Stomach (tissue), 9 donors: ENCODE data around the gene XPC. TPM values are rescaled to one million over a fixed set of nuclear protein-coding genes. Genes with fewer than 3 reads are reported as not detected.

Source experiments
- DNase-seq, 2 donors: peaks; one replicate each; pipeline versions ENCODE4 v3.0.0 to v3.0.0-alpha.2; 2013 to 2019
- H3K27ac ChIP-seq, 5 donors: fragments of 200-600 bp in 4 of 5; sonication (generic) in 4 of 5; one replicate each; pipeline ENCODE4 v1.5.1; 2013 to 2019; ENCODE audit warnings: mild to moderate bottlenecking in 1 of 5, moderate library complexity in 1 of 5
- H3K27me3 ChIP-seq, 3 donors: fragments of 200-600 bp; sonication (generic); one replicate each; pipeline ENCODE4 v1.5.1; 2017 to 2019; ENCODE audit warnings: mixed run types in 1 of 3
- H3K36me3 ChIP-seq, 4 donors: fragments of 200-600 bp; sonication (generic); 1 replicate in 3 of 4; 2 replicates in 1 of 4; pipeline ENCODE4 v1.5.1; 2016 to 2019
- H3K4me1 ChIP-seq, 4 donors: fragments of 200-600 bp; sonication (generic); one replicate each; pipeline ENCODE4 v1.5.1; 2016 to 2019
- H3K4me3 ChIP-seq, 4 donors: fragments of 200-600 bp; sonication (generic) in 3 of 4; one replicate each; pipeline ENCODE4 v1.5.1; 2016 to 2019; ENCODE audit warnings: mild to moderate bottlenecking in 1 of 4
- H3K9me3 ChIP-seq, 4 donors: fragments of 200-600 bp; sonication (generic); one replicate each; pipeline ENCODE4 v1.5.1; 2016 to 2019
- CTCF ChIP-seq, 7 experiments: fragments of 450-650 bp in 4 of 7; fragments of 200-600 bp in 3 of 7; sonication (generic) in 3 of 7; IDR thresholded peaks; one replicate each; pipeline ENCODE4 v1.5.1; 2016 to 2019; ENCODE audit warnings: antibody characterized with exemption in 7 of 7, control low read depth in 2 of 7, mild to moderate bottlenecking in 1 of 7
- EP300 ChIP-seq: sonication (generic); formaldehyde crosslinking; IDR thresholded peaks from one replicate; pipeline ENCODE4 v1.6.1; 2017; ENCODE audit warnings: antibody characterized with exemption
- POLR2A ChIP-seq, 4 donors: fragments of 450-650 bp; IDR thresholded peaks; one replicate each; pipeline ENCODE4 v1.6.1; 2016; ENCODE audit warnings: antibody characterized with exemption in 4 of 4, control low read depth in 2 of 4, mild to moderate bottlenecking in 1 of 4, moderate library complexity in 1 of 4
- POLR2AphosphoS5 ChIP-seq, 3 donors: sonication (generic); formaldehyde crosslinking; IDR thresholded peaks; one replicate each; pipeline ENCODE4 v1.6.1; 2016; ENCODE audit warnings: antibody characterized with exemption in 3 of 3
- WGBS, 5 donors: extraction: QIAGEN DNeasy Blood & Tissue Kit in 3 of 5; methylation state at CpG; one replicate each; pipeline versions ENCODE4 v1.1.5 to v1.1.7; 2013 to 2018; 5-methylcytosine and 5-hydroxymethylcytosine counted together
- intact Hi-C: fragments of 100-400 bp; cut with DNase I; formaldehyde crosslinking; loops from one replicate; pipeline ENCODE4 v1.15.1; 2023; ENCODE audit warnings: low total_unique reads
- polyA plus RNA-seq, 3 donors: library from polyadenylated mRNA; stranded (reverse); fragments of 200-250 nt; gene quantifications; one replicate each; pipeline ENCODE4 v1.2.3, GENCODE V29; 2013
- total RNA-seq, 5 donors: library from RNA; depleted of rRNA; stranded (reverse); fragments of >200 nt; gene quantifications; one replicate each; pipeline versions ENCODE4 v1.1.0 to v1.2.3, GENCODE V29; 2014 to 2016
- donor health status: healthy with polysubstance abuse.
- donor health status: Bipolar disorder and iron deficiency.
- donor health status: healthy.

Gene XPC
- total and polyA plus RNA-seq, 8 donors = 8.8 to 51.0 (median 36.2) TPM

DNA sequence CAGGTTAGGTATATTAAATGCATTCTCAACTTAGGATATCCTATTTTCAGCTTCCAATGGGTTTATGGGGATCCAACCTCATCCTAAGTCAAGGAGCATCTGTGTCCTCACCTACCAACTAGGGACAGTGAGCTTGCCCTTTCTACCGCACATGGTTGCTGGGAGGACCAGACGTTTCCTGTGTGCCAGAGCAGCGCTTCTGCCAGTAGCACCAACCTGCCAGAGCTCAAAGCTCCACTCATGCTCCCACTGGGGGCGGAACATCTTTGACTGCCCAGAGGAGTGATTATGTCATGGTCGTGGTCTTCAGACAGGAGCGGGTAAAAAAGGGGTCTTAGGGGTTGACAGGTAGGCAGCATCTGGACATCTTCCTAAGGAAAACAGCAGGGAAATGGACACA is 24.7 kb downstream of the XPC start:
- no peak overlapping the region for H3K27ac ChIP-seq
- H3K4me3 ChIP-seq = no peak overlapping the region
- no peak for DNase-seq
- no peaks in the 10 kb centered on the region for H3K27me3 ChIP-seq
- H3K36me3 ChIP-seq = peaks cover 32 to 95% (median 93%) of the 10 kb centered on the region in 4 donors
- intact Hi-C loops = no loop called here
- no peak for TF ChIP-seq CTCF (IDR thresholded peaks at IDR 0.05)
- TF ChIP-seq POLR2A (IDR thresholded peaks at IDR 0.05) = no peak
- TF ChIP-seq EP300 = no peak
- no peak for TF ChIP-seq POLR2AphosphoS5 (IDR thresholded peaks at IDR 0.05)
- 92 to 95% (median 92%) methylated on average over 6 of the region's 6 CpGs for WGBS, 5 donors
- H3K9me3 ChIP-seq = no peaks in the 10 kb centered on the region
- no peaks in the 10 kb centered on the region for H3K4me1 ChIP-seq

- H3K27ac ChIP-seq = no peak overlapping the region
- intact Hi-C loops = no loop called here
- no peaks in the 10 kb centered on the region for H3K4me1 ChIP-seq
- no peak for DNase-seq
- 71 to 92% (median 90%) methylated on average over 4 of the region's 4 CpGs for WGBS, 5 donors
- H3K9me3 ChIP-seq = no peaks in the 10 kb centered on the region
- H3K4me3 ChIP-seq = no peak overlapping the region
- peaks cover 25 to 95% (median 93%) of the 10 kb centered on the region in 4 donors for H3K36me3 ChIP-seq
- no peaks in the 10 kb centered on the region for H3K27me3 ChIP-seq
- TF ChIP-seq EP300 (no peak), CTCF (IDR thresholded peaks at IDR 0.05) (no peak), POLR2A (IDR thresholded peaks at IDR 0.05) (no peak), POLR2AphosphoS5 (IDR thresholded peaks at IDR 0.05) (no peak)
Measured at GRCh38 chr3:14152963-14153355, 25.4 kb downstream of the XPC start.

DNA sequence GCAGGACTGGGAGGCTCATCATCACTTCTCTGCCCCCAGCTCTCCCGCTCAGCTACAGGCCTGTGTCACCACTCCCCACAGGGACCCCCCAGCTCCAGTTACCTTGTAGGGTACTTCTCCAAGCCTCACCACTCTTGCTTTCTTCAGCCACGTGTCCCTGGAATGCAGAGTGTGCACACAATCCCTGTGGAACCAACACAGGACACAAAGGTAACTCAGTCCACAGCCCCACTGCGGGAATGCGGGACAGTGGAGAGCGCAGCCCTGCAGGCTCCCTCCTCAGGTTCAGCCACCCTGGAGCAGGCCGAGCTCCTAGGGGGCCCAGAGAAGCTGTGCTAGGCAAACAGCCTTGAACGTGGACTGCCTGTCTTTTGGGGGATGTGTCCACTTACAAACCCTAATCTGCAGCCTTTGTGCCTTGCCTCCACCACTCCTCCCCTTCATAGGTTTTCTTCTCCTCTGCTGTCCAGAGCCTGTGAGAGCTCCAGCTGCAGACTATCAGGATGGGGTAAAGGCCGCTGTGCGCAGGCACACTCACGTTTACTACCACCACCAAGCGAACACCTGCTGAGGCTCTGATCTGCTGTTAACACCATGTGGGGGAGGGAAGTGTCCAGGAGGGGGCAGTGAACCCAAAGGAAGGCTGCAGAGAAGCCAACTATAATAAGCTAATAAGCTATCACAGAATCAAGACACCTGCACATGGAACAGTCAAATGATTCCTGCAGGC is 26.0 kb downstream of the XPC start:
- TF ChIP-seq CTCF (IDR thresholded peaks at IDR 0.05) = no peak
- no peak for TF ChIP-seq POLR2AphosphoS5 (IDR thresholded peaks at IDR 0.05)
- no peak for TF ChIP-seq POLR2A (IDR thresholded peaks at IDR 0.05)
- TF ChIP-seq EP300 = no peak
- Histone ChIP-seq H3K27ac (no peak overlapping the region), H3K27me3 (no peaks in the 10 kb centered on the region), H3K4me1 (no peaks in the 10 kb centered on the region), H3K4me3 (no peak overlapping the region), H3K36me3 (peaks cover 24 to 95% (median 93%) of the 10 kb centered on the region in 4 donors), H3K9me3 (no peaks in the 10 kb centered on the region)
- no peak for DNase-seq
- intact Hi-C loops = no loop called here
- WGBS, 5 donors = 85 to 90% (median 86%) methylated on average over 11 of the region's 11 CpGs

GRCh38 chr3:14151471-14152083 is 26.8 kb downstream of the XPC start:
- DNase-seq = no peak
- intact Hi-C loops = no loop called here
- no peak overlapping the region for H3K4me3 ChIP-seq
- TF ChIP-seq CTCF (IDR thresholded peaks at IDR 0.05) (no peak), EP300 (no peak), POLR2A (IDR thresholded peaks at IDR 0.05) (no peak), POLR2AphosphoS5 (IDR thresholded peaks at IDR 0.05) (no peak)
- H3K9me3 ChIP-seq = no peaks in the 10 kb centered on the region
- H3K27ac ChIP-seq = no peak overlapping the region
- no peaks in the 10 kb centered on the region for H3K27me3 ChIP-seq
- H3K4me1 ChIP-seq = no peaks in the 10 kb centered on the region
- H3K36me3 ChIP-seq = peaks cover 28 to 95% (median 93%) of the 10 kb centered on the region in 4 donors
- WGBS, 5 donors = 89 to 92% (median 91%) methylated on average over 11 to 12 of the region's 12 CpGs
